Right hindlimb (tissue), 1 donor: ENCODE data around the gene KAZN.

Experiments used
- DNase-seq: peaks from one replicate; pipeline ENCODE4 v3.0.0-alpha.2; 2018

Gene KAZN

DNA sequence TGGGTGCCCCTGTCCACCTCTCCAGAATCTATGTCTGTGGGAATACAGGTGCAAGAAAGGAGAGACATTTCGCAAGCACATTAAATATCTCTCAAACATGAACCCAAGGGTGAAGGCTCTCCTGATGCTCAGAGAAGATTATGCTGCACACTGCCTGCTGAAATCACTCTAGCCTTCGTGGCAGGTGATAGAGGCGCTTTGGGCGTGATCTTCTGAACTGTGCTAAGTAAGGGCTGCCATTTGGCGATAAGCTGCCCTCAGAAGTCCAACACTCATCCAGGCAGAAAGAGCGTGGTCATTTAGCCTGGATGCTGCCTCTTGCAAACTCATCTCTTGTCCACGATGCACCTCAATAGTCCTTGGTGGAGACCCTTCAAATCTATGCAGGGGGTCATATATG is 241.9 kb downstream of the KAZN start:
- no peak for DNase-seq

DNA sequence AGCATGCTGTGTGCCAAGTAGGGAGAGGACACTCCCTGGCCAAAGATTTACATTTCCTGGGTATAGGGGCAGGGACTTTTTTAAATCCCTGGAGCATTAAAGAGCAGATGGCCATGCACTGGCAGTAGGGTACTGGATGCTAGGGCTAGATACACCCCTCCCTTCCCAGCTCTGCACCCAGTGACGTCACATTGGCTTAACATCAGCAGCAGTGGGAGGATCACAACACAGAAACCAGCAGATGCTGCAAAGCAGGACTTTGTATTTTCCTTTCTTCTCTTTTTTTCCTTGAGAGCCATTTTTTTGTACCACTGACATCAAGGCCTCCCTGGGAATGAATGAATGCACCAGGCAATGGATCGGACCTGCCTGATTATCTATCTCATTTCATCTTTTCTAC is 243.0 kb downstream of the KAZN start:
- no peak for DNase-seq

DNA sequence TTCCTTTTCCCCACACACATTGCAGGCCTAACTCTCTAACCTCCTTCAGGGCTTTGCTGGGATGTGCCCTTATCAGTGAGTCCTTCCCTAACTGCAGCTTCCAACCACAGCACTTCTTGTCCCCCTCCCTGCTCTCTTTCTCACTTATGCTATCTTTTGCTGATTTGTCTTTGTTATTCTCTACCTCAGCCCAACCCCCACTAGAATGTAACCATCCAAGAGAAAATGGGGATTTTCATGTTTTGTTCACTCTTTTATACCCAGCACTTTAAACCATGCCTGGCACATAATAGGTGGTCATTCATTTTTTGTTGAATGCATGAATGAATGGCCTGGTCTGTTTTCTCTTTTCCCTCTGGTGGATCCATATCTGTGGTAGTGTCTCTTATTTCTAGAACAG is 243.5 kb downstream of the KAZN start:
- no peak for DNase-seq

DNA sequence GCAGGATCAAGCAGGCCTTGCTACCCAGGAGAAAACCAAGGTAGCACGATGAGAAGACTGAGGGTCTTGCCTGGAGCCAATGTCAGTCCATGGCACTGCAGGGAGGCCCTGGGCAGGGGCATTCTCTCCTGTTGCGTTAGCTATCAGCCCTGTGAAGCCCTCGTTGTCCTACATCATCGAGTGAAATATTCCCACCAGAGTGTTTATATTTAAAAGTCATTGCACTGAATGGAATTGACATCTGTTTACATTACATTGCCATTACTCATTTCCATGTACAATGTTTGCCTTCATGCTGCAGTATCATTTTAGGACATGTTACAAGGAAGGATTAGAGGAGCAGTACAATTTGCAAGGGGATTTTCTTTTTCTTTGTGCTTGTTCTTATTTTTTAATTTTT is 243.9 kb downstream of the KAZN start:
- no peak for DNase-seq

DNA sequence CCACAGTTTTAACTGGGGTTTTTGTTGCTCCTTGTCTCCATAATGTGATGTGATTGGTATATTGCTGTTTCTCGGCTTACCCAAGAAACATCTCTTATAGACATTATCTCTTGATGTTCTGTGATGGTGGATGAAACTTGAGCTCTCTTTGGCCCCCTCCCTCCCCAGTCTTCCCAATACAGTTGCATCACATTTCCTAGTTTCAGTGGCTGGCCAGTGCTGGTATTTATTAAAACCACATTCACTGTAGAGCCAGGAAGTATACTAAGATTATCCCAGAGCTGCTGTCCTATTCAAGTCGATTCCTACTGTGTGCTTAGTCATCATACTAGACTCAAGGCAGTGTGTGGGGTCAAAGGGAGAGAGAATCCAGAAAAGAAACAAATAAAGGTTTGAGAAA is 244.4 kb downstream of the KAZN start:
- no peak for DNase-seq

DNA sequence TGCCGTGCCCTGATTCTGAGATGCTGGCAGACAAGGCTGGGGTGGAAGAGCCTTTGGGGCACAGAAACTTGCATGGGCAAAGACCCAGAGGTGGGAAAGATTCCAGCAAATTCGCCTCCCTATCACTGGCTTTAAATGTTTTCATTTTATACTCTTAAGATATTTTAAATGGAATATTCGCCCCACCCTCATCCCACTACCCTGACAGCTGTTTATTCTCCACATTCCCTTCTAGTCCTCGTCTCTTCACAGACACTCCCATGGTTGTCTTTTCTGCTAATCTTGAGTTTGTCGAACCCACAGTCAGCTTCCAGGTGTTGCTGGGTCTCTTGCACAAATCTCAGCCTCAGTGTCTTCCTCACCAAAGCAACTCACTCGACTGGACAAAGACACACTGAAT is 245.0 kb downstream of the KAZN start:
- no peak for DNase-seq

DNA sequence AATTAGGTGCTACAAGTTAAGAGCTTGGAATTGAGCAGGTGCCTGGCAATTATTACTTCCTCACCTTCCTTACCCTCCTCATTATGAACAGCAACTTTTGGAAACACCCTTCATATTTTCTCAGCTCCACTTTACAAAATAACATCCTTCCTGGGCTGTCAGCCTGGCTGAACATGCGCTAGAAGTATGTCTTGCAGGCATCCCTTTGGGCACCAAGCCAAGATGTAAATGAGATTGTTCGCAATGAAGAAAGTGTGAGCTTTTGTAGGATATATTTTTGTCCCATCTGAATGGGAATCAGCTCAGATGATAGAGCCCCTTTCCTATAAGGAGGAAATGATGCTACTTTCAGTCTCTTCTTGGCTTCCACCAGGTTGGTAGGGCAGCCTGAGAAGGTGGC is 245.9 kb downstream of the KAZN start:
- no peak for DNase-seq

DNA sequence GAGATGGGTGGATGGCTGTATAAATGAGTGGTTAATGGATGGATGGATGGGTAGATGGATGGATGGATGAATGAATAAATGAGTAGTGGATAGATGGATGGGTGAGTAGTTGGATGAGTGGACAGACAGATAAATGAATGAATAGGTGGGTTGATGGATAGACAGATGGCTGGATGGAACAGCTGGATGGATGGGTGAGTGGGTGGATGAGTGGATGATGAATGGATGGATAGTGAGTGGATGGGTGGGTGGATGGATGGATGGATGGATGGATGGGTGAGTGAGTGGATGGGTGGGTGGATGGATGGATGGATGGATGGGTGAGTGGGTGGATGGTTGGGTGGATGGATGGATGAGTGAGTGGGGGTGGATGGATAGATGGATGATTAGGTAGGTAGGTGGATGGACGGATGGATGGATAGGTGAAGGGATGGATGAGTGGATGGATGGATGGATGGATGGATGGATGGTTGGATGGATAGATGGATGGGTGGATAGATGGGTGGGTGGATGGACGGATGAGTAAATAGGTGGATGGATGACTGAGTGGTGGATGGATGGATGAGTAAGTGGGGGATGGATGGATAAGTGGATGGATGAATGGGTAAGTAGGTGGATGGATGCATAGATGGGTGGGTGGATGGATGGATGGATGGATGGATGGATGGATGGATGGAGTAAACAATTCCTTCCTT is 246.6 kb downstream of the KAZN start:
- no peak for DNase-seq

DNA sequence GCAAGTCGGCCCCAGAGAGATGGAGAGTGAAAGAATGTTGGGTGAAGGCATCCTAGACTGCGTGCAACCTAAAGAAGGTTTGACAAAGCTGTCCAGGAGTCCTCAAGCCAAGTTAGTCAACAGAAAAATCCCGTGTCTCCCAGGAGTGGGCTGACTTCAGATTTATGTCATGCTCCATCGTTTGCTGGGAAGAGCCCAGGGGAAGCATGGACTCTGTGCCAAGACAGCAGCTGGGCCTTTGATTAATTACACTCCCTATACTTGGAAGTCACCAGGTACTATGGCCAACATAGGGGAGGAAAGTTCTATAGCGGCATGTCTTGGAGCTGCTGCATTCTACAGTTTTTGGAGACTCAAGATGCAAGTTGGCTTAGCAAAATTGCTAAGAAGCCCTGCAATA is 247.4 kb downstream of the KAZN start:
- DNase-seq = no peak

DNA sequence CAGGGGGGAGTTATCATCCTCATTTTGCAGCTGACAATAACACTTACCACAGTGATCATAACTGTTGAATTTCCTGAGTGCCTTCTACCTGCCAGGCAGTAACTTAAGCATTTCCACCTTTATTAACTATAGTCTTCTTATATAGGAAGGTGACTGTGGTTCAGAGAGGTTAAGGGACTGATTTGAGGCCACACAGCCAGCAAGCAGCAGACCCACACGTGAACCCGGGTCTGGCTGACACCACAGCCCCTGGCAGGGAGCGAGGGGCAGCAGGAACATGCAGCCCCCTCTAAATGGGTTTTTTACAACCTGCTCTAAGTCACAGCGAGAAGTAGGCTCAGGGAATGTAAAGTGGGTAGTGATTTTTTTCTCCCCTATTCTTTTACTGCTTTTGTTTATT is 248.2 kb downstream of the KAZN start:
- DNase-seq = no peak

DNA sequence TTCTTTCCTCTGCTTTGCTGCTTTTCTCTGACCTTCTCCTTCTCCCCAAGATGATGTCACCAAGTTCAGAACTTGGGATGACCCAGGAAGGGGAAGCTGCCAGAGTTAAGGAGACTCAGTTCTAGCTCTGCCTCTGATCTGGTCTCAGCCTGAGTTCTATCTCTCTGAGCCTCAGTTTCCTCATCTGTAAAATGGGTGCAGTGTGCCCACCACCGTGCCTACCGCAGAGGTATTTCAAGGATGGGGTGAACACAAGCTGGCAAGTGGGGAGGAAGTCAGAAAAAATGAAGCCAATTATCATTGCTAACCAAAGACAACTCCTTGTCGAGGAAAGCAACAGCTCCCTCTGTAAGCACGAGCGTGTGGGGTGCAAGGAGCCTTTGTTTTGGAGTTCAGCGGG is 249.7 kb downstream of the KAZN start:
- no peak for DNase-seq

DNA sequence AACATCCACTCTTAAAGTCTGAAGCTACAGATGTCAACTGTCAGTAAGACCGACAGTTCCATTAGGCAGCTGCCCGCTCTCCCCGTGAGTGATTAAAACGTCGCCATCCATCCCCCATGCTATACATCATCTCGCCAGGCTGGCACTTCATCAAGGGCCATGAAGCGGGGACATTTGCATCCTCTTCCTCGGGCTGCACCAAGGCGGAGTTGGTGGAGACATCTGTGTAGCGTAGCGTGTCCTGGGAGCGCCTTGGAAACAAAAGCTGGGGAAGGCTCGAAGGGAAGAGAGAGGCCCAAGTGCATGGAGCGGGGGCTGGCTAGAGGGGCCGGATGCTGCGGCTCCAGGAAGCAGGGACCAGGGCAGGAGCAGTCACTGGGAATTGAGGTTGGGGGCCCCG is 250.1 kb downstream of the KAZN start:
- DNase-seq = no peak

DNA sequence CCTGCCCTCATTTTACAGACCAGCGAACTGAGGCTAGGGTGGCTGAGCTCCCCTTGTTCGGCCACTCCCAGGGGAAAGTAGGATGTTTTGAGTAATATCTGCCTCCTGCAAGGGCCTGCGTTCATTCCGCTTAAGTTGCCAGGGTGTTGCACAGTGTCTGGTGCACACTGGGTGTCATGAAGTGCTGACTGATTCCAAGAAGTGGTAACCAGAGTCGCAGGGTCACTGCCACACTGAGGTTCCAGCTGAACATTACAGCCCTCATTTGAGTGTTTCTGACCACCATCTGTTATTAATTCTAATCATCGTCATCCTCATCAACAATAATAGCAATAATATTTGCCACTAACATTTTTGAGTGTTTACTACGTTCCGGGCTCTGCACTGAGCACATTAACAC is 250.6 kb downstream of the KAZN start:
- DNase-seq = no peak

DNA sequence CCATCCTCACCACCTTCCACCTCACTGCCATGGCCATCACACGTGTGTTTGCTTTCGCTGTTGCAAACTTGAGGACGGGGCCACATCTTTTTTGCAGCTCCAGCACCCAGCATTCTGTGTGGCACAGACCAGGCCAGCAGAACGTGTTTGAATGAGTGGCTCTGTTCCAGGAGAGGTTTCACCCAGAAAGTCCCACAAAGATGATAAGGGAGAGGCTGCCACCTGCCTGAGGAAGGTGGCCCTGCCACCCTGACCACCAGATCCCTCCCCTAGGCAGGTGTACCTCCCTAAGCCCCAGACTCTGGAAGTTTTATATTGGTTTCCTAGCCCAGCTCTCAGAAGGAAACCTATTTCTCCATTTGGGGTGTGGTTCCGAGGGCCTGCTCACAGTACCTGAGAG is 252.1 kb downstream of the KAZN start:
- DNase-seq = no peak

DNA sequence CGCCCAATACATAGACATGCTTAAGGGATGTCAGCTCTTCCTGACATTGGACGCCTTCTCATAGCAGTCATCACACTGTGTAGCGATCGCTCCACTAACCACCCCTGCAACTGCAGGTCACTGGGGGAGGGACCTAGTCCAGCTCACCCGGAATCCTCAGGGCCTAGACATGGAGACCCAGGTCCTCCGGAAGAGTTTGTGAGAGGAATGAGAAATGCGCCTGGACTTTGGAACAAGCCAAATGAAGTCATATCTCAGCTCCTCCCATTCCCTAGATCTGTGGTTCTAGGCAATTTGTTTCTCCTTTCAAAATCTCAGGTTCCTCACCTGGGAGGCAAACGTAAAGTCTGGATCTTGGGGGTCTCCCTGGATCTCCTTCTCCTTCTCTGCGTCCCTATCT is 253.3 kb downstream of the KAZN start:
- no peak for DNase-seq

DNA sequence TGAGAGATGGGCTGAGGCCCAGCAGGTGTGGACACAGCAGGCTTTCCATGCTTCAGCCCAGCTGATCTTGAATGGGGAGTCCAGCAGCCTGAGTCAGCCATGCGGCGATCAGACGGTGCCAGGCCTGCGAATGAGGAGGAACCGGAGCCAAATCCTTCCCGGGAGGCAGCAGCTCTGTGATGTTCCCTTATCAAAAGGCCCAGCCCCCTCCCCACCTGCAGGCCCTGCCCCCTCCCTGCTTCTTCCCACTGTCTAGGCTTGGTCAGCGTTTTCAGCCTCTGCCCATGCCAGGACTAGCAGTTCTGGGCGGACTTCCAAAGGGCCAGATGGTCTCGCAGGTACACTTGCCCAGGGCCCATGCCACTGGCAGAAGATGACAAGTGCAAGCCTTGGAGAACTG is 253.8 kb downstream of the KAZN start:
- no peak for DNase-seq

DNA sequence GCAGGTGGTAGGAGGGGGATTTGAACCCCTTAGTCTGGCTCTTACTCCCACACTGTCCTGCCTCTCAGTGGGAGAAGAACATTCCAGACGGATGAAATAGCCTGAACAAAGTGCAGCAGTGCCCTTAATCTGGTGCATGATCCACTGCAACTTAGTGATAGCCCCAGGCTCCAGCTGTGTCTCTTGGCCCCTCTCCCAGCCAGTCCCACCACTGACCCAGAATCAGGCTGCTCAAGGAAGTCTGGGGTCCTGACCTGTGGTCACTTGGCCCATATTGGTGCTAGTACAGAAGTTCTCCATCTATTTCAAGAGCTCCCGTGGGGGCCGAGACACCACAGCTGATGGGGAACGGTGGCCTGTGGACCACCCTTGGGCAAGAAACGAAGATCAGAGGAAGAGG is 255.0 kb downstream of the KAZN start:
- no peak for DNase-seq

DNA sequence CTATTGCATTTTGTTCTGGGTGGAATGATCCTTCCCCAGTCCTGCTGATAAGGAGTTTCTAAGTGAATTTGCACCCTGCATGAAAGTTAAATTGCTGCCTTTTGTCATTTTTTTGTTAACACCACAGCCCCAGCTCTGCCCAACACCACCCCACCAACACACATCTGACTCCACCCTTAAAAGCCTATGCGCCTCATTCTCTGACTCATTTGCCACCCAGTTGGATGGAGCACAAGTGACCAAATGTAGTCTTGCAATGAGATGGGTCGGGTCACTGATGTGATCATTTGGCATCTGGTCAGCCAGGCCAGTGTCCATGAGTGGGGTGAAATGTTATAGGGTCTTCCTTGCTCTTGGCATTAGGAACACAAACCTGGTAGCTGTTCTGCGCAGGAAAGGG is 256.8 kb downstream of the KAZN start:
- DNase-seq = no peak

DNA sequence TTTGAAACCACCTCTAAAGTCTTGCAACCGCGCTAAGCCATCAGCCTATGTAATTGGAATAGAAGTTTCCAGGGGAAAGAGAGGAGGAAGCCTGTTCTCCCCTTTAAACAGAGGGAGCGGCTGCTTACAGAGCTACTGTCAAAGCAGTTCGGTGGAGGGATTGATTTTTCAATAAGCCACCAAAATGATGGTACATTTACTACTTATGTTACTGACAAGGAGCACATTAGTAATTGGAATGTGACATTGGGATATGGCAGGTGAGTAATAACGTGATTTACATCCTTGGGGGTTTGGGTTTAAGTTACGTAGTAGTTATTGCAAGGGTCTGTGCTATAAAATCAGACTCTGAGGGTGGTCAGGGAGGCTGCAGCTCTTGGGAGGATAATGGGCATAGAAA is 257.3 kb downstream of the KAZN start:
- DNase-seq = no peak

DNA sequence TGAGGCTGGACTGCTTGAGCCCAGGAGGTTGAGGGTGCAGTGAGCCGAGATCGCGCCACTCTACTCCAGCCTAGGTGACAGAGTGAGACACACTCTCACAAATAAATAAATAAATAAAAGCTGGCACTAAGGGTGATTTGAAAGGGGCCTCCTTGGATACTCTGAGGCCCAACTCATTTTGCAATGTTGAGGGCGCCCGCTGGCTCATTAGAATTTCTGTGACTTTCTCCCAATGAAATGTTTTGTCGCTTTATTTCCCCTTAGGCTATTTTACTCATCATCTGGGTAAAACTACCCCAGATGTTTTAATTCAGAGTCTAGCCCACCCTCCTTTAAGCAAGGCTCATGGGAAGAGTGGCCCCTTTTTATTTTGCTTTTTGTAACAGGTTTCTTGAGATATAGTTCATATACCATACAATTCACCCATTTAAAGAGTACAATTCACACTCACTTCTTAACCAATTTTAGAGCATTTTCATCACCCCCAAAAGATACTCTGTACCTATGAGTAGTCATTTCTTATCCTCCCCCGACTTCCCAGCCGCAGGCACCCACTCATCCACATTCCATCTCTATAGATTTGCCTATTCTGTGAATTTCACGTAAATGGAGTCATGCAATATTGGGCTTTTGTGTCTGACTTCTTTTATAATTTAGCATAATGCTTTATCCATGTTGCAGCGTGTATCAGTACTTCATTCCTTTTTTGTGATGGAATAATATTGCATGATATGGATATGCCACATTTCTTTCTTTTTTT is 259.1 kb downstream of the KAZN start:
- no peak for DNase-seq

DNA sequence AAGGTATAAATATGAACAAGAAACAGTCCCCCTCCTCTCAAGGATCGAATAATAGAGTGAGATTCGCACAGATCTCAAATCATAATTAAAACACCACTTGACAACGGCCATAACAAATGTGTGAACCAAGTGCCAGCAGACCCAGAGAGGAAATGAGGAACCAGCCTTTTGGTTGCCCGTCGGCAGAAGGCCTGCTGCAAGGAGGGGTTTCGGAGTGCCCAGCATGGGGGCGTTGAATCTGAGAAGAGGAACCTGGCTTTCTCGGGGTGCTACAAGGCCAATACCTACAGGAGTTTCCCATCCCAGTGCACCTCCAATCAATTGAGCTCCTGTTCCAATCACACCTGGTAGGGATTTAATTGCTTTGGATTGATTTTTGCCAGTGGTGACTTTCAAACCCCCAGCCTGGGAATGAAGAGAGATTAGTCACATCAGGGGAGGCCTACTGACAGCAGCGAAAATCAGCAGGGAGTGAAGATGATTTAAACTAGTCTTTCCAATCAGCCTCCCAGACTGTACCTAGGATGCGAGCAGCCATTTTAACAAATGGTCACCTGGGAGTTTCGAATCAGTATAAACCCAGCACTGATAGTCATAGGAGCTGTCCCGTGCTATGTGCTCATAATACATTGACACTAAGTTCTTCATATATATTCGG is 263.8 kb downstream of the KAZN start:
- DNase-seq = no peak

DNA sequence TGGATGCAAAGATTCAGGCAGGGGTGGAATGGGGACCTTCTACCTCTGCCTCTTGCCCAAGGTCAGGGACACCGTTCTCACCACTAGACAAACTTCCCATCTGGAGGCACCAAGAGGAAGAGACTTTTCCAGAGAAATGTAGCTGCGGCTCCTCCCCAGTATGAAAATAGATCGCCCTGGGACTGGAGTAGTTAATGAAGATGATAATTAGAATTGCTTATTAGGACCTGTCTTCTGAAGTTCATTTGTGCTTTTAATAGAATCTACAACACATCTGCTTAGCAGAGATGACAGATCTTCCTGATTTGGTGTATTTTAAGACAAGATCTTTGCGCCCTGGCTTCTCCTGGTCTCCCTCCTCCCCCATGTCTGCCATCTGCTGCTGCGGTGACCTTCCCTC is 266.6 kb downstream of the KAZN start:
- no peak for DNase-seq

DNA sequence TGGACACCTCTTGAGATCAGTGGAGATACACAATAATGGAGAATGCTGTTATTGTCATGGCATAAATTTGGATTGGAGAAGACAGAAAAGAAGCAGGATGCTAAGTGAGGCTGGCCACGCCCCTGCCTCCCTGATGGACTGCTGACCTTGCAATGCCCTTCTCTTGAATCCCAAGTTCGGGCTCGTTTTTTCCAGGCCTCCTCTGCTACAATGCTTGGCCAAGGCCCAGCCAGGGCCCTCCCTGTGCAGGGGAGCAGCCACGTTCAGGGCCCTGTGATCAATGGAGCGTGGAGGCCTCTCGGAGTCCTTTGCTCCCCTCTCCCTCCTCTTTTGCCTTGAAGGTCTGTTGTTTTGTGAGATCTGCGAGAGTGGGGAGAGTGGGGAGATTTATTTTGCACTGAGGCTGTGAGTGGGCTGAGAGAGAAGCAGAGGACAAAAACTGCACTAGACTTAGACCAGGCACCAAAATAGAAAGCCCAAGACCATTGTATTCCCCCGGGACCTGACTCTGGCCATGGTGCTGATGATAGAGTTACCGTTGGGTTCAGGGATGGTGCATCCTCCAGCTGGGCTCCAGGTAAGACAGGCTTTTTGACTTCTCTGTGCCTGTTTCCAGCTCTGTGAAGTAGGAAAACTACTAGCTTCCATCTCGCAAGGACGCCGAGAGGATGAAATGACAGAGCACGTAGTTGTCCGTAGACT is 268.6 kb downstream of the KAZN start:
- no peak for DNase-seq

DNA sequence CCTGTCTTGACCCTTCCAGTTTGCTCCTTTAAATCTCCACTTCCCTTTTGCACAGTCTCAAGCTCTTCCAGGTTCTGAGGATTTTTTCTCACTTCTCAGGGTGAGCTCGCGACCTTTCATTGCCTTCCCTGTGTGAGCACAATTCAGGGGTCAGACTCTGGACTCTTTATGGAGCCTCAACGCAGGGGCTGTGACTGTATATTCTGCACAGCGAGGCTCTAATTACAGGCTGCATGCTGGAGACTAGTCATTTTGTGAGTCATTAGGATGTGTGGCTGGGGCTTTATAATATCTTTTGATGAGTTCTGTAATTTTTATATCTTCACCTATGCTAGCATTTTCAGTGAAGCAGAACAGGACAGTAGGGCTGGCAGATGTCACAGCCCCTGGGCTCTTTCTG is 270.7 kb downstream of the KAZN start:
- no peak for DNase-seq
